ENCODE results near the gene CNTN1. TPM values are rescaled to one million over a fixed set of nuclear protein-coding genes. Genes with fewer than 3 reads are reported as not detected.

Gene CNTN1
- total and polyA plus RNA-seq, 2 of the 8 experiments (the other 6 are each of a cell fraction or from before 2014, with no cell fraction given) = 7.2 to 21.8 TPM

DNA sequence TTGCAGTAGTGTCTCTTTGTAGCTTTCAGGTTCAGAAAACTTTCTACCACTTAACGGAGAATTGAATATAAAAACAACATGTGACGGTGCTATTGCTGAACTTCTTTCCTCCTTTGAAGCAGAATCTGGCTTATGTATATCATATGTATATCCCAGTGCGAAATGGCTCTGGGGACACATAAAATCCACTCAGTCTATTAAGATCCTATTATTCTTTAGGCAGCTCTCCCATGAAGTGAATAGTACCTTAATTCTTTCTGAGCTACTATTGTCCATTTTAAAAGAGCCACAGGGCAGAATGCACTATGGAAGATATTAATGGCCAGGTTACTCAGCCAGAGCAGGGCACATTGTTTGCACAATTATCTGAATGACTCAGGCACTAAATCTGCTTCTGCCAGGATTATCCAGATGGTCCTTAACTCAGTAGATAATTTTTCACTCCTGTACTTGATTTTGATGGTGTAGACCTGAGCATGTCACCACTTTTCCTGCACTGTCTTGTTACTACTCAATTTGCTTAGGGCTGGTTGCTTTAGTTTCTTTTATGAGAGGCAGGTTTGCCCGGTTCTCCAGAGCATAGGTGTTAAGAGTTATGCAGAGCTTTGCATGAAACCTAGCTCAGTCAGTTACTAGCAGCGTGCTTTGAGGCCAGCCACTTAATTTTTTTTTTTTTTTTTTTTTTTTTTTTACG, 5.5 kb downstream of the CNTN1 start (continued):
- TF ChIP-seq ZNF274 (IDR thresholded peaks at IDR 0.05; ENCODE audit: borderline replicate concordance, extremely low read depth, low read length) = no peak
- TF ChIP-seq TAF1 (IDR thresholded peaks at IDR 0.05; ENCODE audit: low read depth, low read length) = no peak
- no peak for TF ChIP-seq HDAC6 (IDR thresholded peaks at IDR 0.05; ENCODE audit: low read depth, low read length)
- TF ChIP-seq HDAC2 (IDR thresholded peaks at IDR 0.05; ENCODE audit: borderline replicate concordance in 1 of 2, low read depth in 2 of 2, low read length in 2 of 2) = no peak
- no peak for TF ChIP-seq SIRT6 (IDR thresholded peaks at IDR 0.05; ENCODE audit: low read length)
- TF ChIP-seq SP4 (IDR thresholded peaks at IDR 0.05; ENCODE audit: low read length) = no peak
- TF ChIP-seq RXRA (IDR thresholded peaks at IDR 0.05; ENCODE audit: insufficient read depth, low read depth, low read length) = no peak

All from H1 (cell line).